Measurements from ENCODE around the gene RCAN2.

Gene RCAN2

GRCh38 chr6:46208303-46208702 lies 282.9 kb downstream of the RCAN2 start:
- DNase-seq (ENCODE audit: insufficient read length, low spot score) (no peak), FAIRE-seq (no peak)
- no peak for TF ChIP-seq CTCF (IDR thresholded peaks at IDR 0.05; ENCODE audit: insufficient read depth, missing control alignments)

GRCh38 chr6:46207174-46207573 lies 284.1 kb downstream of the RCAN2 start:
- FAIRE-seq (no peak), DNase-seq (ENCODE audit: insufficient read length, low spot score) (no peak)
- TF ChIP-seq CTCF (IDR thresholded peaks at IDR 0.05; ENCODE audit: insufficient read depth, missing control alignments), result no peak

GRCh38 chr6:46204880-46205650 lies 286.2 kb downstream of the RCAN2 start:
- TF ChIP-seq CTCF (IDR thresholded peaks at IDR 0.05; ENCODE audit: insufficient read depth, missing control alignments), result no peak
- no peak for FAIRE-seq
- DNase-seq (ENCODE audit: insufficient read length, low spot score), result no peak

- no peak for FAIRE-seq
- TF ChIP-seq CTCF (IDR thresholded peaks at IDR 0.05; ENCODE audit: insufficient read depth, missing control alignments), result no peak
- no peak for DNase-seq (ENCODE audit: insufficient read length, low spot score)
Measured at GRCh38 chr6:46203391-46204177, 287.7 kb downstream of the RCAN2 start.

- no peak for DNase-seq (ENCODE audit: insufficient read length, low spot score)
- FAIRE-seq, result no peak
- no peak for TF ChIP-seq CTCF (IDR thresholded peaks at IDR 0.05; ENCODE audit: insufficient read depth, missing control alignments)
Measured at GRCh38 chr6:46201702-46202101, 289.5 kb downstream of the RCAN2 start.

DNA sequence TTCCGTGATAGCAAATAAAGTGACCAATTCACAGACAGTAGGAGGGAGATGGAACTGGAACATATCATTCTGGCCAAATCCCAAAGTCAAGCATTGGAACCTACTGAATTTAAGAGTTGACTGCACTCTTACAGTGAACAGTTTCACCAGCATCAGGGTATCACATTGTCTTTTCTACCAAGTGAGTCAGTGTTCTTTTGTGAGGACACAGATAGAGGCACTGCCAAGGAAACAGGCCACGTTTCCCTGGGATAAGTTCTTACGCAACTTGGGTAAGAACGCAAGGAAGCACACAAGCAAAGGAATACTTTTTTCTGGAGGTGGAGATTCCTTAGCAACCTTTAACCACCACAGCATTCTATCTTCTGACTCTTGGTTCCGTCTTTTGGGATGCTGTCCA lies 291.9 kb downstream of the RCAN2 start:
- DNase-seq (ENCODE audit: insufficient read length, low spot score) (no peak), FAIRE-seq (no peak)
- no peak for TF ChIP-seq CTCF (IDR thresholded peaks at IDR 0.05; ENCODE audit: insufficient read depth, missing control alignments)

GRCh38 chr6:46191961-46192360 lies 299.3 kb downstream of the RCAN2 start:
- DNase-seq (ENCODE audit: insufficient read length, low spot score) (no peak), FAIRE-seq (no peak)
- TF ChIP-seq CTCF (IDR thresholded peaks at IDR 0.05; ENCODE audit: insufficient read depth, missing control alignments), result no peak
